DMS53 treated with DMSO at 0.1 percent for 48 hours (cell line): Measurements from ENCODE around the gene TNN.
A peak's percentile ranks its signal among the peaks of the same experiment; 100 is the strongest.

Source experiments
- DNase-seq: peaks from one replicate; lab custom pipeline; 2025; ENCODE audit not compliant: unreplicated experiment; lab: John Stamatoyannopoulos, UW

The TNN gene

GRCh38 chr1:175171036-175171913, 103.6 kb downstream of the TNN start:
- no peak for DNase-seq

DNA sequence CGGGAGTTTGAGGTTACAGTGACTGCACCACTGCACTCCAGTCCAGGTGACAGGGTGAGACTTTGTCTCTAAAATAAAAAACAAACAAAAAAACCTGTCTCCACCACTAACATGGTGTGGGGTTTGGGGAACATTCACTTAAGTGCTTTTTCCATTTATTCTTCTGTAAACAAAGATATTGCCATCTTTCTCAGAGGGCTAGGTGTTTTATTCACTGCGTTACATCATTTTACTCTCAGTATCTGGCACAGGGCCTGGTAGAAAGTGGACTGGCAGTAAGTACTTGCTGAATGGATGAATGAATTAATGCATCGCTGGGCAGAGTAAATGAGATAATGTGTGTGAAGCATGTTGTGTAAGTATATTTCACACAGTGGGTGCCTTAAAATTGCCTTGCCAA, 104.9 kb downstream of the TNN start:
- DNase-seq: no peak

DNA sequence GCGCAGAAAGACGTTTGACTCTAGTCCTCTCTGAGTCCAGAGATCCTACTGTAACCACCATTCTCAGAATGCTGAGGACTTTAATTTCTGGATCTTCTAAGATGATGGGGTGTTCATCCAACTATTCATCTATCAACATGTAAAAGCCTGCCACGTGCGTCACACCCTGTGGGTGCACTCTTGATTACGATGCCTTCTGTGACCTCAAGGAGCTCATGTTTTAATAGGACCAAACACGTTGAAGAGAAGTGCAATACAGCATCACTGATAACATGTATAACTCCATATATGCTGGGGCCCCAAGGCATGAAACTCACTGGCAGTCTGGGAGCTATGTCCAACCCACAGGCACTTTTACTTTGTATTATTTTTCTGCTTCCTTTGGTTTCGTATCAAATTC, 105.9 kb downstream of the TNN start:
- no peak for DNase-seq

DNA sequence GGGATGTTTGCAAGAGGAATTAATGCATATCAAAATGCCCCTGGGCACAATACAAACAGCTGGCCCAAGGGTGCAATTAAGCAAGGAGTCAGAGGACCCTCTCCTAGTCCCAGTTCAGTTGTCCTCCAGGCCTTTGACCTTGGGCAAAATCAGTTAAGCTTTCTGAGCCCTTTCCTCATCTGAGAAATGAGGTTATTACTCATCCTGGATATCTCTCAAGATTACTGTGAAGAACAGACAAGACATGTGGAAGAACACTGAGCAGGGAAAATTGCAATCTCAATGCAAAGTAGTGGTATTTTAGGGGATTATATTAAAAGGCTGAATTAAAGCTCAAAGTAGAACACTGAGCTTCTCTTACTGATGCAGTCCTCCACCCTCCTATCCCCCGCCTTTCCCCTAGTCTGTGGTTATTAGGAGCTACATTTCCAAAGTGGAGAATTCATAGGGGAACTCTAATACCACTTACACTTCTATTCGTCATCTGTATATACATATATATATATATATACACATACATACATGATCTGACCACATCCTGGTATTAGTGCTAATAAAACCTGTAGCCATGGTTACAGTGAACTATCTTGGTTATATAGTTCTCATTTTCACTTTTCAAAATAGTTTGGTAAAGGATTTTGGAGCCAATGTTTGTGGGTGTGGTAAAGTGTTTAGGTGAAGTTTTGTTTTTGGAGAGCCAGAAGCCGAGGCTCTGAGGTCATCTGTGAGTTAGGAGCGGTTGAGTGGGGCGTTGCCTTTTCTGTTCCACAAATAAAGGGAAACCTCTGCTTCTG, 106.9 kb downstream of the TNN start:
- no peak for DNase-seq

- DNase-seq: no peak
Measured at GRCh38 chr1:175176246-175176645, 108.6 kb downstream of the TNN start.

- DNase-seq: no peak
Measured at GRCh38 chr1:175178056-175178455, 110.4 kb downstream of the TNN start.

DNA sequence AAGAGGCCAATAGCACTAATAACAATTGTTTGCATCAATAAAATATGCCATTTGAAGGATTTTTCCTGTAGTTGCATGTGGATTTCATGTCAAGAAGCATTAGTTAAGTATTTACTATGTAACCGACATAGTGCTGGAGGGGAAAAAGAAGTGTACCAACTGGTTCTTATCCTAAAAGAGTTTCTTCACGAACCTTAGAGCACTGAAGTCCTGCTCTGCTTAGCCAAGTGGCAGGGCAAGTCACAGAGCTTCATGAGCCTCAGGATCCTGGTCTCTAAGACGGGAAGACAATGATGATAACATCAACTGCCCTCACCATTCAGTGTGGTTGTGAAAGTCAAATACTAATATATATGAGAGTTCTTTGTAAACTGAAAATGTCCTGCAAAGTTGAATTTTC, 110.8 kb downstream of the TNN start:
- DNase-seq: no peak

GRCh38 chr1:175179837-175180590, 112.4 kb downstream of the TNN start:
- no peak for DNase-seq

DNA sequence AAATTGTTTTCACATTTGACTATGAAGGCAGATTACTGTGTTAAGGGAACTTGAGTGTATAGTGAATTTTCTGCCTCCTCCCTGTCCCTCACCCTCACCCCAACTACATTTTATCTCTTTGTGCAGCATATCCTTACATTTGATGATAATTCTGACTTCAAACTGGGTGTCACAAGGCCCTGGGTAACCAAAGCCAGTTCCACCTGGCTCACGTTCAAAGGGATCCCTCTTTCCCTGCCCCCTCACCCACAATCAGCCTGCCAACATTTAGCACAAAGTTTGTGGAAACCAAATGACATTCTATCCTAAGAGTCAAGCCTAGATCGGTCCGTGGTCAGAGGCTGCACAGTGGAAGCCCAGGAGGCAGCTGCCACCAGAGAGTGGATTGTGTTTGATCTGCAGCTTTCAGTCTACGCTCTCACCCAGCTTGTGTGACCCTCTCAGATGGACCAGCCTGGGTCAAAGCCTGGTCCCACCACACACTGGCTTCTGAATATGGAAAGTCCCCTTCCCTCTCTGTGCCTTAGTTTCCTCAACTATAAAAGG, 114.6 kb downstream of the TNN start:
- no peak for DNase-seq

GRCh38 chr1:175183586-175183985, 116.0 kb downstream of the TNN start:
- no peak for DNase-seq

DNA sequence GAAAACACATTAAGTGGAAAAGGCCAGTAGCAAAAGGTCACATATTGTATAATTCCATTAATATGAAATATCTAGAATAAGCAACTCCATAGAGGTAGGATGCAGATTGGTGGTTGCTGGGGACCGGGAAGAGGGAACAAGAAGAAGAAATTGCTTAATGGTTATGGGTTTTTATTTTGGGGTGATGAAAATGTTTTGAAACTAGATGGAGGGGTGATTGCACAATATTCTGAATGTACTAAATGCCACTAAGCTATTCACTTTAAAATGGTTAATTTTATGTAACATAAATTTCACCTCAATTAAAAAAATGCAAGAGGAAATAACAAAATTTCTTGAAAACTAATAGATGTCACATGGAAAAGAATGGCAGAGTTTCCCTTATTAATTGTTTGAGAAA, 118.3 kb downstream of the TNN start:
- DNase-seq: no peak

- no peak for DNase-seq
Measured at GRCh38 chr1:175186433-175187160, 119.0 kb downstream of the TNN start.

GRCh38 chr1:175188936-175189335, 121.3 kb downstream of the TNN start:
- no peak for DNase-seq

GRCh38 chr1:175191659-175192058, 124.0 kb downstream of the TNN start:
- peak; percentile 51 for DNase-seq

GRCh38 chr1:175192111-175192629, 124.5 kb downstream of the TNN start:
- peak; percentile 56 for DNase-seq

- DNase-seq: peak; percentile 73
Measured at GRCh38 chr1:175192630-175193526, 125.2 kb downstream of the TNN start, which contains the start of gene KIAA0040. Gene KIAA0040 (minus strand): TSS chr1:175192776. CDS start chr1:175161013, 31,763 bp downstream.

GRCh38 chr1:175193527-175193910, 125.9 kb downstream of the TNN start:
- DNase-seq: no peak

DNA sequence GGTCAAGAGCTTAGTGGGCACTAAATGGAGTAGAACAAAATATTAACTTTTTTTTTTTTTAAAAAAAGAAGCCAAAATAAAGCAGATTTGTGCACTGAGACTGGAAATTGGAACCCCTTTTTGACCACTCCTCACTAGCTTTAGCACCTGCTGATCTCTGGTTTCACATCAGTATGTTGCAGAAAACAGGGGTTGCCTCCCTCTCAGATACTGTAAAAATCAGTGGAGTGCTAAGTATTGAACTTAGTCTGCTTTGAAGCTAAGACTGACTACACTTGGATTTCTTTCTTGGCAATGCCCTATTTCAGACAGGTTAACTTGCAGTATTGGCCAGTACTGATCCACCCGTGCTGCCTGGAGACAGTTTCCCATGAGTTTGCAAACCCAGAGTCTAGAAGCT, 127.6 kb downstream of the TNN start:
- DNase-seq: no peak

DNA sequence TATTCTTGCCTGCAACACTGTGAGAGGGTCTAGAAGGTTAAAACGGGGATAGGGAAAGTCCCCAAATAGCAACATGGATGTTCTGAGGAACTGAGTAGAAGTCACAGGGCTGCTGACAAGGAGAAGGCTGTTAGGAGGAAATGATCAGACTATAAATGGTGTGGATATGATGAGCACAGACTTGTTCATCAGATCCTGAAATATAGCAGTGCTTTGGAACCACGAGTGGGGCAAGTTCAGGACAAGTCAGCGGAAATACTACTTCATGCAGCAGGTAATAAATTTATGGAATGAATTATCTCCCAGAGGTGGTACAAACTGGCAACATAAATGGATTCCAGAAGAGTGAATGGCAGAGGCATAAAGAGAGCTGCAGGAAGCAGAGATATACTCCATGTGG, 128.2 kb downstream of the TNN start:
- DNase-seq: no peak
